ENCODE results near the gene MBD3L4.
"Not testable (repeated sequence)": the region's sequence is repeated elsewhere in the genome, so short reads cannot be mapped to it uniquely, and the experiment has no call there.

- TF ChIP-seq POLR2A, CTCF, EP300 (IDR thresholded peaks at IDR 0.05): not testable (repeated sequence)
Observed at GRCh38 chr19:7049021-7049420, 9.0 kb upstream of the MBD3L4 start, which contains the start of gene MBD3L2.
